Activated naive CD8-positive, alpha-beta T cell treated with anti-CD3 and anti-CD28 coated beads, Interleukin-2, amount 10 ng/mL, durations not matched to agents 7 days and 5 days (primary cell): ENCODE data around the gene REEP2. TPM values are rescaled to one million over a fixed set of nuclear protein-coding genes. Genes with fewer than 3 reads are reported as not detected.
A peak's percentile ranks its signal among the peaks of the same experiment; 100 is the strongest.
"Not testable (repeated sequence)": the region's sequence is repeated elsewhere in the genome, so short reads cannot be mapped to it uniquely, and the experiment has no call there.

Experiments used
- ATAC-seq: fragments of 150-1000 bp; cut with Tn5 transposase; one replicate; pipeline ENCODE4 v1.10.0; 2021; ENCODE audit warnings: low read depth, moderate library complexity
- POLR2A ChIA-PET: fragments of 350-600 bp; sonication (Branson Sonifier 250); formaldehyde crosslinking; loops from one replicate; lab custom pipeline; 2021; ENCODE audit warnings: antibody characterized with exemption; lab: Charles Lee
- DNase-seq: peaks from one replicate; pipeline ENCODE4 v3.0.0; 2021
- H3K27ac Mint-ChIP-seq: one replicate; pipeline ENCODE4 v1.8.0; 2022; ENCODE audit warnings: mild to moderate bottlenecking, mixed read lengths
- H3K27me3 Mint-ChIP-seq: one replicate; pipeline ENCODE4 v1.8.0; 2022; ENCODE audit warnings: mild to moderate bottlenecking, moderate library complexity, mixed read lengths
- H3K36me3 Mint-ChIP-seq: one replicate; pipeline ENCODE4 v1.8.0; 2021; ENCODE audit warnings: mild to moderate bottlenecking, mixed read lengths
- H3K4me1 Mint-ChIP-seq: one replicate; pipeline ENCODE4 v1.8.0; 2021; ENCODE audit warnings: mixed read lengths
- H3K4me3 Mint-ChIP-seq: one replicate; pipeline ENCODE4 v1.8.0; 2022; ENCODE audit warnings: mild to moderate bottlenecking, moderate library complexity, mixed read lengths
- H3K9me3 Mint-ChIP-seq: one replicate; pipeline ENCODE4 v1.8.0; 2021; ENCODE audit warnings: mixed read lengths
- total RNA-seq, 2 experiments: library from RNA; stranded (reverse); gene quantifications; one replicate each; pipeline ENCODE4 v1.2.3, GENCODE V29; 2021

REEP2 gene, protein sequence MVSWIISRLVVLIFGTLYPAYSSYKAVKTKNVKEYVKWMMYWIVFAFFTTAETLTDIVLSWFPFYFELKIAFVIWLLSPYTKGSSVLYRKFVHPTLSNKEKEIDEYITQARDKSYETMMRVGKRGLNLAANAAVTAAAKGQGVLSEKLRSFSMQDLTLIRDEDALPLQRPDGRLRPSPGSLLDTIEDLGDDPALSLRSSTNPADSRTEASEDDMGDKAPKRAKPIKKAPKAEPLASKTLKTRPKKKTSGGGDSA
- total RNA-seq: 1 to 10 TPM; 1.3 to 1.5 TPM

DNA sequence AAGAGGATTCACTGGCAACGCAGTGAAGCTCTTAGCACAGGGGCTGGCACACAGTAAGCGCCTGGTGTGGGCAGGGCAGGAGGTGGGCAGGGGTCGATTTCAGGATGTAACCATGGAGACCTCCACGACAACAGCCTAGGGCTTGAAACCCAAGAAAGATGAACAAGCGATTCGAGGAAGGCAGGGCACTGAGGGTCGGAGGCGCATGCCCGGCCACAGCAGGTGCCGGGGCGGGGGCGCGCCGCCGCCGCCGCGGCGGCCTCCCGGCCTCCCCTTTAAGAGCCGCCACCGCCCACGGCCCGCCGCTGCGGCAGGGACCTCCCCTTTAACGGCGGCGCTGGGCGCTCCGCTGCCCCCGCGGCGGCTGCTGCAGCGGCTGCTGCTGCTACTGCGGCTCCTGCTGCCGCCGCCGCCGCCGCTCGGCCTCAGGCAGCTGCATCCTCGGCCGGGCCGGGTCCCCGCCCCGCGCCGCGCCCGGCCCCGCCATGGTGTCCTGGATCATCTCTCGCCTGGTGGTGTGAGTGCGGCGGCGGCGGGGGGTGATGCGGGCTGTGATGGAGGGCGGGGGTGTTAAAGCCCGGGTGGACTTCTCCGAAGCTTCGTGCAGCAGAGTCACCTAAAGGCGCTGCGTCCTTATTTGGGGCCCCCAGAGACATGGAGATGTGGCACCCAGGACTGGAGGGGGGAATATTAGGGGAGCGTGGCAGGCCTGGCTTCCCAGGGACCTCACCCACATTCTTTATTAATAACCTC, at the start of gene REEP2:
Gene REEP2, plus strand, starts transcription at position 334 of the 753 bp plus-strand sequence. Its CDS starts 152 bp downstream, at position 486.
- peaks cover 9% of the 10 kb centered on the region for H3K27me3 Mint-ChIP-seq
- POLR2A ChIA-PET: interaction anchor here (0.6 to 0.8 kb wide), 2 partner anchors 24 to 544 kb away, joined by 3 to 5 read pairs; no protein-coding TSS in a partner anchor

DNA sequence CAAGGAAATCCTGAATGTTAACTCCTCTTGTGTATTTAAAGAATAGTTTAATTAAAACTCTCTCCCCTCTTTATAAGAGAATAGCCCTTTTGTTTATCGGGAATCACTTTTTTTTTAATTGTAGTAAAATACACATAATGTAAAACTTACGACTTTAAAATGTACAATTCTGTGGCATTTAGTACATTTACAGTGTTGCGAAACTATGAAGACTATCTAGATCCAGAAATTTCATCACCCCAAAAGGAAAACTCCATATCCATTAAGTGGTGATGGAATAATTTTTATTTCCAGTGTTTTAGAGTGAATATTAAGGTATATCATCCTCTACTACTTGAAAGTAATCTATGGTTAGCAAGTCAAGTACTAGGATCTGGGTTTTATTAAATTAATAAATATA, 49.5 kb upstream of the REEP2 start:
- no peak overlapping the region for H3K27ac Mint-ChIP-seq
- peaks cover 21% of the 10 kb centered on the region for H3K36me3 Mint-ChIP-seq
- no peaks in the 10 kb centered on the region for H3K27me3 Mint-ChIP-seq
- ATAC-seq: no peak
- no peaks in the 10 kb centered on the region for H3K4me1 Mint-ChIP-seq
- no peak overlapping the region for H3K4me3 Mint-ChIP-seq
- POLR2A ChIA-PET: no interaction called here
- no peaks in the 10 kb centered on the region for H3K9me3 Mint-ChIP-seq
- no peak for DNase-seq

More for the DNA sequence above, at the start of gene REEP2:
- Mint-ChIP-seq H3K4me1 (peaks cover 13% of the 10 kb centered on the region), H3K4me3 (peak within 1 kb of the TSS; percentile 82), H3K36me3 (peaks cover 12% of the 10 kb centered on the region), H3K27ac (peak within 1 kb of the TSS; percentile 45), H3K9me3 (no peaks in the 10 kb centered on the region)
- DNase-seq (peak; percentile 72), ATAC-seq (peak; percentile 77)

DNA sequence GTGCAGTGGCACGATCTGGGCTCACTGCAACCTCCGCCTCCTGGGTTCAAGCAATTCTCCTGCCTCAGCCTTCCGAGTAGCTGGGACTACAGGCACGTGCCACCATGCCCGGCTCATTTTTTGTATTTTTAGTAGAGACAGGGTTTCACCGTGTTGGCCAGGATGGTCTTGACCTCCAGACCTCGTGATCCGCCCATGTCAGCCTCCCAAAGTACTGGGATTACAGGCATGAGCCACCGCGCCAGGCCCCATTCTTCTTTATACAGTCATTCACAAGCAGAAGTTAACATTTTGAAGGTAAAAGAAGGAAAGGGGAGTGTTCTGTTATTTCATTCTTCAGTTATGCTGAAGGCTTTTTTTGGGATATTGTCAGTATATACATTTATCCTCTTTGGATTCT, 48.9 kb upstream of the REEP2 start:
- H3K27ac Mint-ChIP-seq, H3K27me3 Mint-ChIP-seq, H3K9me3 Mint-ChIP-seq, ATAC-seq, H3K4me1 Mint-ChIP-seq, H3K4me3 Mint-ChIP-seq, POLR2A ChIA-PET, DNase-seq: not testable (repeated sequence)
- H3K36me3 Mint-ChIP-seq: peaks cover 22% of the 10 kb centered on the region

DNA sequence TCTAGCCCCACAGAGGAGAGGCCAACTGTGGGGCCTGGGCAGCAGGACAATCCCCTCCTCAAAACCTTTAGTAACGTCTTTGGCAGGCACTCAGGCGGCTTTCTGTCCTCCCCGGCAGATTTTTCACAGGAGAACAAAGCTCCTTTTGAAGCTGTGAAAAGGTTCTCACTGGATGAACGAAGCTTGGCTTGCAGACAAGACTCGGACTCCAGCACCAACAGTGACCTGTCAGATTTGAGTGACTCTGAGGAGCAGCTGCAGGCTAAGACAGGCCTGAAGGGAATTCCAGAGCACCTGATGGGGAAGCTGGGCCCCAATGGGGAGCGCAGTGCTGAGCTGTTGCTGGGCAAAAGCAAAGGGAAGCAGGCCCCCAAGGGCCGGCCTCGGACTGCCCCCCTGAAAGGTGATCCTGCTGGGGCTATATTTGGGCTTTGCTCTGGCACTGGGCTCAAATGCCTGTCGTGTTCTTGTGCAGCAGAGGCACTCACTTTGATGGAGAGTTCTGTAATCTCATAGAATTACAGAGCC, 46.9 kb upstream of the REEP2 start:
- H3K36me3 Mint-ChIP-seq: peaks cover 25% of the 10 kb centered on the region
- no peak overlapping the region for H3K27ac Mint-ChIP-seq
- POLR2A ChIA-PET: no interaction called here
- ATAC-seq (no peak), DNase-seq (no peak)
- H3K4me3 Mint-ChIP-seq: no peak overlapping the region
- no peaks in the 10 kb centered on the region for H3K4me1 Mint-ChIP-seq
- no peaks in the 10 kb centered on the region for H3K9me3 Mint-ChIP-seq
- H3K27me3 Mint-ChIP-seq: no peaks in the 10 kb centered on the region

DNA sequence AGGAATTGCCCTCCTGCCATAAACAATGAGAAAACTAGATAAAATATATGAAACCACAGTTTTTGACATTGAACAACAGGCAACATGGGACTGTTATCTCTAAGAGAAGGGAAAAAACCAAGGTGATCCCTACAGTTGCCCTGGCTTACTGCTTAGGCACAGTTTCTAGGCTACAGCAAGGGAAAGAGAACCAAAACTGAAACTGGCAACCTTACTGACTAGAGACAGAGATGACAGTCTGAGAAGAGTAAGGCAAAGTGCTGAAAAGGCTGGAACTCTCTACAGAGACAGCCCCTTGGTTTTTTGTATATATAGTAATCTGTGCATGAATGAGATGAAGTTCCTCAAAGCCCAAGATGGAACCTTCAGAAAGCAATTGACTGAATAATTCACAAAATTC, 36.2 kb upstream of the REEP2 start:
- ATAC-seq: peak; percentile 75
- H3K27ac Mint-ChIP-seq: peak overlapping the region; percentile 62
- POLR2A ChIA-PET: no interaction called here

DNA sequence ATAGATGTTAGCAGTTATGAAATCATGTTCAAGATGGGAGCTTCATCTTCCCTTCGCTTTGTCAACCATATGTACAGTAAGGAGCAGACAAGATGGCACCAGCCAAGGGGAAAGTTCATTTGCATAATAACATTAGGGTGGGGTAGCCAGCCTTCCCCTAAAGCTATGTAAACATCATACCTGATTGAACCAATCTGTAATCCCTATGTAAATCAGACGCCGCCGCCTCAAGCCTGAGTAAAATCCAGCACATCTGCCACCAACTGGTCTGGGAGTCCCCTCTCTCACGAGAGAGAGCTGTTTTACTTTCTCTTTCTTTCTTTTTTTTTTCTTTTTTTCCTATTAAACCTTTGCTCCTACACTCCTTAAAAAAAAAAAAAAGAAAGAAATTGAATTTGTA, 30.8 kb upstream of the REEP2 start:
- Mint-ChIP-seq H3K4me3 (peak overlapping the region; percentile 13), H3K27ac (no peak overlapping the region), H3K9me3 (no peaks in the 10 kb centered on the region), H3K4me1 (peaks cover 6% of the 10 kb centered on the region), H3K36me3 (peaks cover 28% of the 10 kb centered on the region), H3K27me3 (no peaks in the 10 kb centered on the region)
- peak; percentile 47 for ATAC-seq
- no peak for DNase-seq
- POLR2A ChIA-PET: no interaction called here

More for the DNA sequence above, 36.2 kb upstream of the REEP2 start:
- H3K27me3 Mint-ChIP-seq: no peaks in the 10 kb centered on the region
- H3K4me3 Mint-ChIP-seq: no peak overlapping the region
- H3K4me1 Mint-ChIP-seq: peaks cover 18% of the 10 kb centered on the region
- DNase-seq: no peak
- H3K9me3 Mint-ChIP-seq: no peaks in the 10 kb centered on the region
- peaks cover 33% of the 10 kb centered on the region for H3K36me3 Mint-ChIP-seq

DNA sequence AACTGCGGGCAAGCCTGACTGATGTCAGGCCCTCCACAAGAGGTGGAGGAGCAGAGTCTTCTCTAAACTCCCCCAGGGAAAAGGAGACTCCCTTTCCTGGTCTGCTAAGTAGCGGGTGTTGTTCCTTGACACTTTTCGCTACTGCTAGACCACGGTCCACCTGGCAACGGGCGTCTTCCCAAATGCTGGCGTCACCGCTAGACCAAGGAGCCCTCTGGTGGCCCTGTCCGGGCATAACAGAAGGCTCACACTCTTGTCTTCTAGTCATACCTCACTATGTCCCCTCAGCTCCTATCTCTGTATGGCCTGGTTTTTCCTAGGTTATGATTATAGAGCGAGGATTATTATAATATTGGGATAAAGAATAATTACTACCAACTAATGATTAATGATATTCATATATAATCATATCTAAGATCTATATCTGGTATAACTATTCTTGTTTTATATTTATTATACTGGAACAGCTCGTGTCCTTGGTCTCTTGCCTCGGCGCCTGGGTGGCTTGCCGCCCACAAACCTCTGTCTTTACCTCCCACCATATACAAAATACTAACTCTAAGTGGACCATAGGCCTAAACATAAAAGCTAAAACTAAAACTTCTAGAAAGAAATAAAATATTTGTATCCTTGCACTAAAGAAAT, 27.7 kb upstream of the REEP2 start:
- H3K4me1 Mint-ChIP-seq, H3K27ac Mint-ChIP-seq, ATAC-seq, POLR2A ChIA-PET, H3K4me3 Mint-ChIP-seq, H3K27me3 Mint-ChIP-seq, H3K9me3 Mint-ChIP-seq: not testable (repeated sequence)
- peak; percentile 39 for DNase-seq
- peaks cover 23% of the 10 kb centered on the region for H3K36me3 Mint-ChIP-seq

DNA sequence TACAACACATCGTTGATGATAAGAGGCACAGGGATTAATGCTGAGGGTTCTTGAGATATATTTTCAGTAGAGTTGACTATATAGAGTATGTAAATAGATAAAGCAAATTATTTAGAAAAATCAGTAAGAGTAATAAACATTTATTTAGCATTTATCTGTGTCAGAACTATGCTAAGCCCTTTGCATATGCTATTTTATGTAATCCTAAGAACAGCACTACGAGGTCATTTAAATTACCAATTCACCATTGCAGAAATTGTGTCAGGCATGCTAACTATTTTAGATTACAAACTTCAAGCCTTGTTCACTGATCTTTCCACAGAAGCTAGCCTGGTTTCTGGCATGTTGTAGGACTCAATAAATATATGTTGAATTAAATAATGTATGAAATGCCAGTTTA, 20.4 kb upstream of the REEP2 start:
- H3K4me3 Mint-ChIP-seq: no peak overlapping the region
- H3K9me3 Mint-ChIP-seq: no peaks in the 10 kb centered on the region
- ATAC-seq (no peak), DNase-seq (no peak)
- peaks cover 25% of the 10 kb centered on the region for H3K36me3 Mint-ChIP-seq
- POLR2A ChIA-PET: no interaction called here
- H3K27ac Mint-ChIP-seq: no peak overlapping the region
- H3K4me1 Mint-ChIP-seq: peaks cover 2% of the 10 kb centered on the region
- no peaks in the 10 kb centered on the region for H3K27me3 Mint-ChIP-seq

DNA sequence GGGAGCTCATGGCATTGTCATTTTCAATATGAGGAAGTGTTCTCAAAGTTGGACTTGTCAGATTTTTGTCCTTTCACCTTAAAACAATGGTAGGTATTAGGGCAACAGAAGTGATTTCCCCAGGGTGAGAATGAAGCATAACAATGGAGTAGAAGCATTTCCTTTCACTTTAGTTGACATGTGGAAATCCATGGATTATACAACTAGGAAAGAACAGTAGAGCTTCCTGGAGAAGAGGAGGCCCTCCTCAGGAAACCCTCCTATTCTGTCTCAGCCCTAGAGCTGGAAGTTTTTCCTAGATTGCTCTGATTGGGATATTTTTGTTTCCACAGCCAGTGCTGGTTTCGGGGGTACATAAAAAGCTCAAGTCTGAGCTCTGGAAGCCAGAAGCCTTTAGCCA, 13.8 kb upstream of the REEP2 start:
- H3K4me3 Mint-ChIP-seq: no peak overlapping the region
- H3K9me3 Mint-ChIP-seq: no peaks in the 10 kb centered on the region
- ATAC-seq (no peak), DNase-seq (no peak)
- H3K4me1 Mint-ChIP-seq: peaks cover 2% of the 10 kb centered on the region
- peaks cover 43% of the 10 kb centered on the region for H3K36me3 Mint-ChIP-seq
- no peaks in the 10 kb centered on the region for H3K27me3 Mint-ChIP-seq
- H3K27ac Mint-ChIP-seq: no peak overlapping the region
- POLR2A ChIA-PET: no interaction called here

DNA sequence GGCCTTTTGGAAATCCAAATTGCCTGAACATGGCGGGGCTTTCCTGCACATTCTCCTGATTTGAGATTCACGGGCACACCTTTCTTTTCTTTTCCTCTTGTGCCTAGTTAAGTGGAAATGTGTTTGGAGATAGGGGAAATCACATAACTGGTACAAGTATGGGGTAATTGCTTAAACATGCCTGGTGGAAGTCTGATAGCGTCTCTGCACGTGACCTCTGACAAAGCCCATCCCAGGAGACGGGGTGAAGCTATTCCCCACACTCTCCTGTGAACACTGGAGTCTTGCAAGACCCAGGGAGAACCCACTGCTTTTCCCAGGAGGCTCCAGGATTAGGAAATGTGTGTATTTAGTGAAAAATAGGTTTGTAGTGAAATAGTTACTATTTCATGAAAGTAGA, 2.9 kb upstream of the REEP2 start:
- ATAC-seq (no peak), DNase-seq (no peak)
- Mint-ChIP-seq H3K27me3 (peaks cover 9% of the 10 kb centered on the region), H3K4me3 (no peak overlapping the region), H3K27ac (no peak overlapping the region), H3K36me3 (peaks cover 16% of the 10 kb centered on the region), H3K9me3 (no peaks in the 10 kb centered on the region), H3K4me1 (peaks cover 13% of the 10 kb centered on the region)
- POLR2A ChIA-PET: no interaction called here

DNA sequence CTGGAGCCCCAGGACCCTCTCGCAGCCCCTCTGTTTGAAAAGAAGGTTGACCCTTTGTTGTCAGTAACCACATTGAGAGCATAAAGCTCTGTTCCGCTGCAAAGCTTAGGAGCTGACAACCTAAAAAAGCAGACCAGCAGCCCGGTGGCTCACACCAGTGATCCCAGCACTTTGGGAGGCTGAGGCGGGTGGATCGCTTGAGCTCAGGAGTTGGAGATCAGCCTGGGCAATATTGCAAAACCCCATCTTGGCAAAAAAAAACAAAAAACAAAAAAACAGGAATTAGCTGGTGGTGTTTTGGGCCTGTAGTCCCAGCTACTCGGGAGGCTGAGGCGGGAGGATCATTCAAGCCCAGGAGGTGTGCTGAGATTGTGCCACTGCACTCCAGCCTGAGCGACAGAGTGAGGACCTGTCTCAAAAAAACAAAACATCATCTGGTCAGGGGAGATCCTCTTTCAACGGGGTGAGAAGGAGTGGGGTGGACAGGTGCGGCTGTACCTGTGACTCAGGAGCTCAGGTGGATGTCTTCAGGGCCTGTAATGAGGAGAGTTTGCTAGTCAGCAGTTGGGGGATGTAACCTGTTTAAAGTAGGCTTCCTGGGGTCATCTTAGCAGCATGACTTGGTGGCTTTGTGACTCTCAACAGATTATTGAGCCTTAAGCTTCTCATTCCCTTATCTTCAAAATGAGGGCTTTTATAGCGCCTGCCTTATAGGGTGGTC, 694 bp upstream of the REEP2 start:
- no peak for ATAC-seq
- Mint-ChIP-seq H3K9me3 (no peaks in the 10 kb centered on the region), H3K4me1 (peaks cover 13% of the 10 kb centered on the region), H3K36me3 (peaks cover 12% of the 10 kb centered on the region), H3K27me3 (peaks cover 9% of the 10 kb centered on the region), H3K27ac (peak overlapping the region; percentile 45), H3K4me3 (peak overlapping the region; percentile 82)
- no peak for DNase-seq
- POLR2A ChIA-PET: interaction anchor here (0.6 to 0.8 kb wide), 2 partner anchors 25 to 543 kb away, joined by 3 to 5 read pairs; no protein-coding TSS in a partner anchor

DNA sequence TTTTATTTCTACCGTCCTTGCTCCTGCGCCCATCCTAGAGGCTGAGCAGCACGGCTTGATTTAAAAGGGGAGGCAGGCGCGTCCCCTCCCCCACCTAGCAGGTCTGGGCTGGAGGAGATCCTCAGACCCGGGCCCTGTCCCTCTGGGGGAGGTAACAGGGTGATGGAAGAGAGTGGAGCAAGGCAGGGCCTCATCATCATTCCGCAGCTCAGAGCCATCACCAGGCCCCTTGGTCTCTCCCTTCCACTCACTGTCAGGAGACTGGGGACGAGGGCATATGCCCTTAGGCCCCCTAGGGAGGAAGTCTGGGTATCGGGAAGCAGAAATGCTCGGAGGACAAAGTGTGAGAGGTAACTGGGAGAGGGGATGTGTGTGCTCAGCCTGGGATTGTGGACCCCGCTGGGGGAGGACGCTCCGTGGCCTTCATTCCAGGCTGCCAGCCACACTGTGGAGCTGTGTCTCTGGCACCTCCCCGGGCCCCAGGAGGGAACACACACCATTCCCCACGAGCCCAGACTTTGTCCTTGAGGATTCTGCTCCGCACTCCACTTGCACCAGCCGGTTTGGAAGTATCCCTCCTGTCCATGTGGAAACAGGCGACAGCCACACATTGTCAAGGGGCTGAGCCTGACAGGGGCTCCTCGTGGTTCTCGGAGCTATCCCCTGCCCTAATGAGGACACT, 761 bp downstream of the REEP2 start:
- Mint-ChIP-seq H3K4me3 (peak overlapping the region; percentile 81), H3K27me3 (peaks cover 9% of the 10 kb centered on the region), H3K36me3 (peaks cover 12% of the 10 kb centered on the region), H3K27ac (no peak overlapping the region), H3K4me1 (peaks cover 13% of the 10 kb centered on the region), H3K9me3 (no peaks in the 10 kb centered on the region)
- POLR2A ChIA-PET: no interaction called here
- no peak for ATAC-seq
- no peak for DNase-seq
